ENCODE results near the gene CUL4A. TPM values are rescaled to one million over a fixed set of nuclear protein-coding genes. Genes with fewer than 3 reads are reported as not detected.
"Not testable (repeated sequence)": the region's sequence is repeated elsewhere in the genome, so short reads cannot be mapped to it uniquely, and the experiment has no call there.

The CUL4A gene
- total RNA-seq, 1 experiment from 2014 or later, result 109 TPM

GRCh38 chr13:113292021-113292862 is 82.8 kb downstream of the CUL4A start:
- Histone ChIP-seq H3K36me3 (replicated peaks; ENCODE audit: control insufficient read depth, insufficient read depth, low read length) (no peaks in the 10 kb centered on the region), H3K4me3 (ENCODE audit: insufficient read depth, low read depth, low read length) (no peak overlapping the region), H3K27me3 (ENCODE audit: control insufficient read depth, insufficient read depth, low read length) (peaks cover 13% of the 10 kb centered on the region; the same call in 1 of the 2 replicates)
- DNase-seq, result peak; percentile 82

GRCh38 chr13:113293686-113294085 is 84.3 kb downstream of the CUL4A start:
- DNase-seq, result no peak
- H3K36me3 ChIP-seq (replicated peaks; ENCODE audit: control insufficient read depth, insufficient read depth, low read length), result no peaks in the 10 kb centered on the region
- peaks cover 13% of the 10 kb centered on the region; the same call in 1 of the 2 replicates for H3K27me3 ChIP-seq (ENCODE audit: control insufficient read depth, insufficient read depth, low read length)
- no peak overlapping the region for H3K4me3 ChIP-seq (ENCODE audit: insufficient read depth, low read depth, low read length)

- DNase-seq, result no peak
- Histone ChIP-seq H3K4me3 (ENCODE audit: insufficient read depth, low read depth, low read length) (no peak overlapping the region), H3K36me3 (replicated peaks; ENCODE audit: control insufficient read depth, insufficient read depth, low read length) (no peaks in the 10 kb centered on the region), H3K27me3 (ENCODE audit: control insufficient read depth, insufficient read depth, low read length) (peaks cover 11% of the 10 kb centered on the region; the same call in 1 of the 2 replicates)
These were observed 86.4 kb downstream of the CUL4A start for GRCh38 chr13:113295776-113296175.

- H3K27me3 ChIP-seq (ENCODE audit: control insufficient read depth, insufficient read depth, low read length), result peaks cover 10% of the 10 kb centered on the region; the same call in 1 of the 2 replicates
- H3K36me3 ChIP-seq (replicated peaks; ENCODE audit: control insufficient read depth, insufficient read depth, low read length), result no peaks in the 10 kb centered on the region
- DNase-seq, result peak; percentile 99
- peak within 1 kb of the TSS; percentile 68 for H3K4me3 ChIP-seq (ENCODE audit: insufficient read depth, low read depth, low read length)
These were observed 87.5 kb downstream of the CUL4A start, which contains the start of gene LAMP1 for GRCh38 chr13:113296823-113297369. LAMP1 (plus strand) TSS chr13:113297239; CDS start chr13:113297435, 196 bp downstream.

GRCh38 chr13:113297370-113298042 is 88.1 kb downstream of the CUL4A start:
- H3K27me3 ChIP-seq (ENCODE audit: control insufficient read depth, insufficient read depth, low read length), result peaks cover 4% of the 10 kb centered on the region; the same call in 1 of the 2 replicates
- DNase-seq, result no peak
- peak overlapping the region; percentile 68 for H3K4me3 ChIP-seq (ENCODE audit: insufficient read depth, low read depth, low read length)
- no peaks in the 10 kb centered on the region for H3K36me3 ChIP-seq (replicated peaks; ENCODE audit: control insufficient read depth, insufficient read depth, low read length)

GRCh38 chr13:113298043-113298945 is 88.9 kb downstream of the CUL4A start:
- no peaks in the 10 kb centered on the region; the same call in 1 of the 2 replicates for H3K27me3 ChIP-seq (ENCODE audit: control insufficient read depth, insufficient read depth, low read length)
- peak; percentile 43 for DNase-seq
- peak overlapping the region; percentile 68 for H3K4me3 ChIP-seq (ENCODE audit: insufficient read depth, low read depth, low read length)
- no peaks in the 10 kb centered on the region for H3K36me3 ChIP-seq (replicated peaks; ENCODE audit: control insufficient read depth, insufficient read depth, low read length)

- no peak for DNase-seq
- H3K27me3 ChIP-seq (ENCODE audit: control insufficient read depth, insufficient read depth, low read length), result no peaks in the 10 kb centered on the region
- H3K4me3 ChIP-seq (ENCODE audit: insufficient read depth, low read depth, low read length), result no peak overlapping the region
- no peaks in the 10 kb centered on the region for H3K36me3 ChIP-seq (replicated peaks; ENCODE audit: control insufficient read depth, insufficient read depth, low read length)
These were observed 90.5 kb downstream of the CUL4A start for GRCh38 chr13:113299951-113300350.

GRCh38 chr13:113302986-113303385 is 93.6 kb downstream of the CUL4A start:
- DNase-seq, result no peak
- Histone ChIP-seq H3K27me3 (ENCODE audit: control insufficient read depth, insufficient read depth, low read length) (no peaks in the 10 kb centered on the region), H3K4me3 (ENCODE audit: insufficient read depth, low read depth, low read length) (no peak overlapping the region), H3K36me3 (replicated peaks; ENCODE audit: control insufficient read depth, insufficient read depth, low read length) (no peaks in the 10 kb centered on the region)

GRCh38 chr13:113304121-113304520 is 94.7 kb downstream of the CUL4A start:
- no peak for DNase-seq
- Histone ChIP-seq H3K36me3 (replicated peaks; ENCODE audit: control insufficient read depth, insufficient read depth, low read length) (no peaks in the 10 kb centered on the region), H3K27me3 (ENCODE audit: control insufficient read depth, insufficient read depth, low read length) (no peaks in the 10 kb centered on the region), H3K4me3 (ENCODE audit: insufficient read depth, low read depth, low read length) (no peak overlapping the region)

GRCh38 chr13:113305208-113305607 is 95.8 kb downstream of the CUL4A start:
- no peak overlapping the region for H3K4me3 ChIP-seq (ENCODE audit: insufficient read depth, low read depth, low read length)
- DNase-seq, result no peak
- H3K36me3 ChIP-seq (replicated peaks; ENCODE audit: control insufficient read depth, insufficient read depth, low read length), result no peaks in the 10 kb centered on the region
- no peaks in the 10 kb centered on the region for H3K27me3 ChIP-seq (ENCODE audit: control insufficient read depth, insufficient read depth, low read length)

GRCh38 chr13:113307491-113307890 is 98.1 kb downstream of the CUL4A start:
- Histone ChIP-seq H3K4me3 (ENCODE audit: insufficient read depth, low read depth, low read length) (no peak overlapping the region), H3K36me3 (replicated peaks; ENCODE audit: control insufficient read depth, insufficient read depth, low read length) (peaks cover 5% of the 10 kb centered on the region), H3K27me3 (ENCODE audit: control insufficient read depth, insufficient read depth, low read length) (no peaks in the 10 kb centered on the region)
- no peak for DNase-seq

- Histone ChIP-seq H3K27me3 (ENCODE audit: control insufficient read depth, insufficient read depth, low read length) (no peaks in the 10 kb centered on the region), H3K4me3 (ENCODE audit: insufficient read depth, low read depth, low read length) (no peak overlapping the region), H3K36me3 (replicated peaks; ENCODE audit: control insufficient read depth, insufficient read depth, low read length) (peaks cover 5% of the 10 kb centered on the region)
- no peak for DNase-seq
These were observed 100.1 kb downstream of the CUL4A start for GRCh38 chr13:113309473-113309872.

GRCh38 chr13:113314112-113314511 is 104.7 kb downstream of the CUL4A start:
- DNase-seq; H3K36me3 ChIP-seq (replicated peaks; ENCODE audit: control insufficient read depth, insufficient read depth, low read length); H3K27me3 ChIP-seq (ENCODE audit: control insufficient read depth, insufficient read depth, low read length); H3K4me3 ChIP-seq (ENCODE audit: insufficient read depth, low read depth, low read length): not testable (repeated sequence)

- DNase-seq; H3K27me3 ChIP-seq (ENCODE audit: control insufficient read depth, insufficient read depth, low read length); H3K36me3 ChIP-seq (replicated peaks; ENCODE audit: control insufficient read depth, insufficient read depth, low read length); H3K4me3 ChIP-seq (ENCODE audit: insufficient read depth, low read depth, low read length): not testable (repeated sequence)
These were observed 105.6 kb downstream of the CUL4A start for GRCh38 chr13:113314895-113315470.
